NCI-H460 (cell line): ENCODE results near the gene TANGO6. TPM values are rescaled to one million over a fixed set of nuclear protein-coding genes. Genes with fewer than 3 reads are reported as not detected.

Experiments
- DNase-seq: peaks from one replicate; pipeline ENCODE4 v3.0.0-alpha.2; 2016; ENCODE audit warnings: low read depth; ENCODE audit errors: extremely low read depth
- total RNA-seq: library from RNA; depleted of rRNA; stranded (reverse); fragments of >200 nt; shearing (Covaris generic); gene quantifications from 2 replicates; pipeline ENCODE4 v1.2.3, GENCODE V29; 2014

The TANGO6 gene
- total RNA-seq, 1 experiment from 2014 or later, result 22.6 TPM

DNA sequence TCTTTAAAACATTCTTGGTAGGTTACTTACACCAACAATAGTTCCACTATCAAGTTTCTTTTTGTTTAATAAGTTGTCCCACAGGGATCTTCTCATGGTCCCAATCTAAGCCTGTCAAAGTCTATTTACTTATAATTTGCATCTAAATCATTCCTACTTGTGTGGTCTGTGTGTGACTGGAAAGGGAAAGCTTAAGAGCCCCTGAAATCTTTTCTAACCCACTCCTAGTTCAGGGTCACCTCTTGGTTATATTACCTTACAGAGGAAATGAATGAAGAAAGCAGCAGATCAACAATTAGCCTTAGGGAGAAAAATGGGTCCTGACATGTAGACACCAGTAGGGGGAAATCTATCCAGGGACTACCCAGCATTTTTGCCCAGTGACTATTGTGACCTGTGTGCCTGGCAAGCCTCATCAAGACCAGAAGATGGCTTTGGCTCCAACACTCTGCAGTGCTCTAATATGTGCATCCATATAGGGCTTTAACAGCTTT lies 151.7 kb downstream of the TANGO6 start:
- DNase-seq, result no peak

DNA sequence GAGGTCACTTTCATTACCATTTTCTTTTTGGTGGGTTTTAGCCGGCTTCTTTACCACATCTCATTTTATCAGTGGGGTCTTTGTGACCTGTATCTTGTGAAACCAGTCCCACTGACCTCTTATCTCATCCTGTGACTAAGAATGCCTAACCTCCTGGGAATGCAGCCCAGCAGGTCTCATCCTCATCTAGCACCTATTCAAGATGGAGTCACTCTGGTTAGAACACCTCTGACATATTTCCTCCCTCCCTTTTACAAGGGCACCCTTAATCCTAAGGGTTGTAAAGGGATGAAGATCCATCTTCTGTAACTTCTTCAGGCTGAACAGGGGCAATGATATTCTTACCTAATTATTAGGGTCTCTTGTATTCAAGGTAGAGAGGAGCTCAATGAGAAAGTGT lies 154.2 kb downstream of the TANGO6 start:
- no peak for DNase-seq

DNA sequence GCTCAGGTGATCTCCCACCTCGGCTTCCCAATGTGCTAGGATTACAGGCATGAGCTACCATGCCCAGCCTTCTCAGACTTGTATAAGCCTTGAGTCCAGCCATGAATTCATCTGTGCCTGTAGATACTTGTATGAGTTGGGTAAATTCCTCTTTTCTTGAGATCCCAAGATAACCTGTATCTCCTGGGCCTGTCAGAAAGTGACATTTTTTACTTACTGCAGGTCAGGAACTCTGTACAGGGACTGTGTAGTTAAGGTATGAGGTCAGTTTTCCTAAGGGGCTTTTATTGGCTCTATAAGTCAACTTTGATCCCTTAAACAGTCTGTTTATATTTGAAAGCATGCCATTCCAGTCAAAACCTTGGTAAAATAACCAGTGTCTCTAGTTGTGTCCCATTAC lies 155.8 kb downstream of the TANGO6 start:
- DNase-seq, result no peak

DNA sequence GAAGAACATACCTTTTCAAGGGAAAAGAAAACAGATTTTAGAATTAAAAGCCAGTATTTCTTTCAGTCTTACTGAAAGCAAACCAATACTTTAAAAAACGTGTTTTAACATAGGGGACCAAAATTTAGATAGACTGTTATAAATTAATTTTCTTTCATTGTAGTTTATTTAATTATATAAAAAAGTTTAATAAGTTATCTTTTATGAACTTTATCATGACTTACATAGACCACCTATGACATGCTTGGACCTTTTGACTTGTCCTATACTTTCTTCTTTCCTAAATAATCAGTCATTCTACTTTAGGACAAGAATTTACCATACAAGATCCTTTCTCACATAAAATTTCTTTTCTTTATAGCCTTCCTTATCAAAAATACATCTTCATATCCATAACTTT lies 160.2 kb downstream of the TANGO6 start:
- no peak for DNase-seq

DNA sequence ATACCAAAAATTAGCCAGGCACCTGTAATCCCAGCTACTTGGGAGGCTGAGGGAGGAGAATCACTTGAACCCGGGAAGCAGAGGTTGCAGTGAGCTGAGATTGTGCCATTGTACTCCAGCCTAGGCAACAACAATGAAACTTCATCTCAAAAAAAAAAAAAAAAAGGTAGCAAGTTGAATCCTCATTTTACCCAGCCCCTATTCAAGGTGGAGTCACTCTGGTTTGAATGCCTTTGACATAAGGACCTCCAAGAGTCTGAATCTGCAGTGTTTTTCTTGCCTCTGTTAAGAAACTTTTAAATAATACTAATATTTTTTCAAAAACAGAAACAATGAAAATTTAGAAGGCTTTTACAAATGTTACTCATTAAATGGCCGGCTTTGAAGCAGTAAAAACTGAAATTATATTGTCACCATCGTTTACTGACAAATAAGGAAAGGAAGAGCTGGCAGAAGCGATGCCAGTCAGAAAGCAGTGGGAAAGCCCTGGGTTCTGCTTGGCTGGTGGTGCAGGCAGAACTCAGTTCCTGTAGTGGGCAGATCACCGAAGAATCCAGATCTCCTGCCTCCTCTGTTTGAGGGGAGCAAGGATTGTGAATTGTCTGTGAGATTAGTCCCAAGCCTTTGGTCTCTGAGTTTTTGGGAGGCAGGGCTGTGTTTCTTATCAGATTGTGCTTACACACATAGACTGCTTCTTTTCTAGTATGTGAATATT lies 162.5 kb downstream of the TANGO6 start:
- no peak for DNase-seq

DNA sequence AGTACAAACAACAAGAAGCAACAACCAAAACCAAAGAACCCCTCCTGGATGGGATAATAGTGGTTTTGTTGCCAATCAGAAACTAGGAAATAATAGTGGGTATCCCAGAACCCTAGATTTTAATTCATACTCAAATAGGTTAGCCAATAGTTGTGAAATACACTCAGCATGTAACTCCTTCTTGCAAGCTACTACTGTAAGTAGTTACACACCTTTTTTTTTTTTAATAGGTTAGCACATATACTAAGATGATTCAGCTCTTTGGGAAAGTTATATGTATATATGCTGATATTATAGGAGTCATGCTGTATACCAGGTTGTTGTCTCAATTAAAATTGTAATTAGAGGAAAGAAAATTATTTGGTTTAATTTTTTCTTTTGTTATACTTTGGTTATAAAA lies 169.6 kb downstream of the TANGO6 start:
- DNase-seq, result no peak

DNA sequence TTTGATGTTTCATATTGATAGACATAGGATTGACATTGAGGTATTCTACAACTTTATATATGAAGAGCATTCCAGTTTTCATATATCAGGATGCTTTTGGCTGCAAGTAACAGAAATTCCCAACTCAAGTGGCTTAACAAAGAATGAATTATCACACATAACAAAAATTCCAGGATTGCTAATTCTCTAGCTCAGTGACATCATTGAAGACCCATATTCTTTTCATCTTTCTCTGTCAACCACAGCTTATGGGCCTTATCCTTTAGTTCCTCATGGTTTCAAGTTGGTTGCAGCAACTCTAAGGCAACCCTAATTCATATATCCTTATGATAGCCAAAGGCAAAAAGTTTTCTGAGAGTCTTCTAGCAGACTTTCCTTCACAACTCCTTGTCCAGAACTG lies 170.7 kb downstream of the TANGO6 start:
- DNase-seq, result no peak

DNA sequence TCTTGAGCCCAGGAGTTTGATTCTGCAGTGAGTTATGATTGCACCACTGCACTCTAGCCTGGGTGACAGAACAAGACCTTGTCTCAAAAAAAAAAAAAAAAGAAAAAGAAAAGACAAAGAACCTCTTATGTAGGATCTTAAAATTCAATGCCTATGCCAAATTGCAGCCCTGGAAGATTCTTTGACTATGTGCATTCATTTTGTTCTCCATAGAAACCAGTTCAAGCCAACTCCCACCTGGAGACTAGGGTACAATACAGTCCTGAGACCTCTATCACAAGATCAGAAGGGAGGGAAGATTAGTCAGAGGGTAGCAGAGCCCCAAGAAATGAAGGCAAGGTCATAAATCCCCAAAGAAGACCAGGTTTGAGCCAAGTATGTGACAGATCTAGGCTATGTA lies 171.5 kb downstream of the TANGO6 start:
- no peak for DNase-seq

DNA sequence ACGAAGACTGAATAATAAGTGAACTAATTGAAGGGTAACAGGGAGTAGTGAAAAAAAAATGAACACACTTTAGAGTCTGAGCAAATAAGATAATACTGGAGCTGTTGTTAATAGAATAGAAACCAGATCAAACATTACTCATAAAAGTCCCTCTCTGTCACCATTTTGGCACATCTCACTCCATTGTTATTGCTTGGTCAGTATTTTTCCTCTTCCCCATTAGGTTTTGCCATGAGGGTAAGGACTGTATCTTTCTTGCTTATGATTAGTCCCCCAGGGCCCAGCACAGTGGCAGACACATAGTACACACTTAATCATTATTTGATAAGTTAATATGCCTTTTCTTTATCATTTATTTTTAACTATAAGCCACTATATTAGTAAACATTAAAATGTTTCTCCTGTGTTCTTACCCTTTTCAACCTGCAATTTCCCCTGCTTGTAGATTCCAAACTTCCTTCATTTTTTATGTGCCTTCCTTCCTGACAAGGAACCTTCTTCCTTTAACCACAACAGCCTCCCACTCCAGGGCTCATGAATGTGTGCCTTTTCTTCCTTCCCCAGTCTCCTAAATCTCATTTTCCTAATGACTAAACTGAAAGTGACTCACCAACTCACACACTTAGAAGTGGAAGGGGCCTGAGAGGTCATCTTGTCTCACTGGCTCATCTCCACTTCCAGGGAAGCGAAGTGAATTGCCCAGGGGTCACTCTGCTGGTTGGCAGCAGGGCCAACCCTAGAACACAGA lies 173.9 kb downstream of the TANGO6 start:
- DNase-seq, result no peak

DNA sequence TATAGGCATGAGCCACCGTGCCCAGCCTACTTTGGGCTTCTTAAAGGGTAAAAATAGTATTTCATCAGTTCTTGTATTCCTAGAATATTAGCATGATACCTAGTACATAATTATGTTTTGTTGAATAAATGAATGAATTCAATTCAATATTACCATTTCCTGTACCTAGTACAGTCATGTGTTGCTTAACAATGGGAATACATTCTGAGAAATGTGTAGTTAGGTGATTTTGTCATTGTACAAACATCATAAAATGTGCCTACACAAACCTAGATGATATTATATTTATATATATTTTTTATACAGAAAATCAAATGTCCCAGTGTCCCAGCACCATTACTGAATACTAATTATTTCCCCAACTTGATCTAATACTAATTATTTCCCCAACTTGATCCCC lies 176.5 kb downstream of the TANGO6 start:
- no peak for DNase-seq

DNA sequence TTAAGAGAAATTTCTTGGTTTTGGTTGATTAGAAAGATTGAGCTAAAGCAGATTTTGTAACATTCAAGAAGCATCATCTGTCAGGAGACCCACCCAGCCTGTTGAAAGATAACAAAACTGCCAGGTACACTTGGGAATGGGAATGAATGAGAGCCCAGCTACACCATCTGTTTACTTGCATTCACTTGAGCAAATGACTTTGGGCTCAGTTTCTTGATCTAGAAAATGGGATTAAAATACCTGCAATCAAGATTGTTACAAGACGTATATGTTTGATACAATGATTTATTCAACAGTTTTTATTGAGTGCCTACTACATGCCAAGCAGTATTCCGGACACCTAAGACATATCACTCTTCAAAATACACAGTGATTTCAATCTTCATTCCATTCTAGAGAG lies 185.8 kb downstream of the TANGO6 start:
- no peak for DNase-seq

DNA sequence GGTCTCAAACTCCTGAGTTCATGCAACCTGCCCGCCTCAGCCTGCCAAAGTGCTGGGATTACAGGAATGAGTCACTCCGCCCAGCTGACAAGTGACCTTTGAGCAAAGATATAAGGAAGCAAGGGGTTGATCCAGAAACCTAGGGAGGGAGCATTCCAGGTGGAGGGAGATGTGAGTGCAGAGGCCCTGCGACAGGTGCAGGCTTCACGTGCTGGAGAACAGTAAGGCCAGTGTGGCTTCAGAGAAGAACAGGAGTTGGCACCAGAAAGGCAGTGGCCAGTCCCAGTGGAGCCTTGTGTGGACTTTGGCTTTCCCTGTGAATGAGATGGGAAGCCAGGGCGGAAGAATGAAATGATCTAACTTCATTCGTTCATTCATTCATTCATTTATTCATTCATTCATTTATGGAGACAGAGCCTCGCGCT lies 188.6 kb downstream of the TANGO6 start:
- no peak for DNase-seq

DNA sequence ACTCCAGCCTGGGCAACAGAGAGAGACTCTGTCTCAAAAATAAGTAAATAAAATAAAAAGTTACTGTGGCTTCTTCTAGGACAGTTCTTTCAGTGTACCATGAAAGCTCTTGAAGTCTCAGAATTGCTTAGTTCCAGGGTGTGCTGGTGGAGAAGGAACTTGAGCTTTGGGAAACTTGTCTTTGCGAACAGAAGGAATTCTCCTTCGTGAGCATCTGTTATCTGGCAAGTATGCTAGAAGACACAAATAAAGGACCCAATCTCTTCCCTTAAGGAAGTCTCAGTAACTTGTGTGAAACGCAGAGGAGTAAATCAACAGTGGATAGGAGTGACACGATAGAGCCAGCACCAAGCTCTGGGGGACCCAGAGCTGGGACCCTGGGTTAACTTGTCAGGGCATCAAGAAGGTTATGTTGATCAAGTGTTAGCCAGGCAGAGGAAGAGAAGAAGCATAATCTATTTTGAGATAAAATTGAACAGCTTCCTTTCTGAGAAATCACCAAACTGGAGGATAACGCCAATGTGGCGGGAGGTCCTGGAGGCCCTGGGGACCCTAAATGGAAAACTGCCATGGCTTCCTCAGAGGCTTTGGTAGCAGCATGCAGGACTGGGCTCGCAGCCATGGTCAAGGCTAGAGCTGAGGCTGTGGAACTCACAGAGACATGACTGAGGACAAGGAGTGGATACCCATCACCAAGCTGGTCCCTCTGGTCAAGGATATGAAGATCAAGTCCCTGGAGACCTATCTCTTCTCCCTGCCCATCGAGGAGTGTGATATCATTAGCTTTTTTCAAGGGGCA lies 190.0 kb downstream of the TANGO6 start:
- DNase-seq, result no peak

DNA sequence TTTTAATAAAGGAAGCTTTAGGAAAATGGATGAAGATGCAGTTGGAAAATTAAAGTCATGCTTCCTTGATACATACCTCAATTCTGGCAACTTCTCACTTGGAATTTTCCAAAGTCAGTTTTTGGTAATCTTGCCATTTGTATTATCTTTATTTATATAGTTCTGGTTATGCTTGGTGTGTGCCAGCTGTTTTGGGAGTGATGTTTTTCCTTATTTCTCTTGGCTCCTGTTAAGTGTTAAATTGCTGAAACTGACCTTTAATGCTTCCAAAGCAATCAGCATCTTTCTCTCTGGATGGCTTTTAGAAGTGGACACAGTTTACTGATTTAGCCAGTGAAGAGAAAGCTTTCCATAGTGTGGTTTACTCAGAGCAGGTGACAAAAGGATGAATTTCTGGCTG lies 192.0 kb downstream of the TANGO6 start:
- DNase-seq, result no peak

DNA sequence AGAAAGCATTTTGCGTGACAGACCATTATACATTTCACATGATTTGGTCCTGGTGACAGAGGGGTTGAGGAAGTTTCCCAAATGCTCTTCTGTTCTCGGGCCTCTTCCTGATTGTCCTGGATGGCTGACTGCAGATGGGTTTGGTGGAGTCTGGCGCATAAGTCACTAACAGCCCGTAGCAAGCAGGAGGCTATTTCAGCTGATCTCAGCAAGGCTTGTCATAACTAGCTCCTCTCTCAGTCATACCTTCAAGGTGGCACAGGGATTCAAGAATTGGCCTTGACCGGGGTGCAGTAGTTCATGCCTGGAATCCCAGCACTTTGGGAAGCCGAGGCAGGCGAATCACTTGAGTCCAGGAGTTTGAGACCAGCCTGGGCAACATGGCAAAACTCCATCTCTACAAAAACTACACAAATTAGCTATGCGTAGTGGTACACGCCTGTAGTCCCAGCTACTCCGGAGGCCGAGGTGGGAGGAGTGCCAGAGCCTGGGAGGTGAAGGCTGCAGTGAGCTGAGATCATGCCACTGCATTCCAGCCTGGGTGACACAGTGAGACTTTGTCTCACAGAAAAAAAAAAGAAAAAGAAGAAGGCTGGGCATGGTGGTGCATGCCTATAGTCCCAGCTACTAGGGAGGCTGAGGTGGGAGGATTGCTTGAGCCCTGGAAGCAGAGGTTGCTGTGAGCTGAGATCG lies 193.2 kb downstream of the TANGO6 start:
- no peak for DNase-seq

DNA sequence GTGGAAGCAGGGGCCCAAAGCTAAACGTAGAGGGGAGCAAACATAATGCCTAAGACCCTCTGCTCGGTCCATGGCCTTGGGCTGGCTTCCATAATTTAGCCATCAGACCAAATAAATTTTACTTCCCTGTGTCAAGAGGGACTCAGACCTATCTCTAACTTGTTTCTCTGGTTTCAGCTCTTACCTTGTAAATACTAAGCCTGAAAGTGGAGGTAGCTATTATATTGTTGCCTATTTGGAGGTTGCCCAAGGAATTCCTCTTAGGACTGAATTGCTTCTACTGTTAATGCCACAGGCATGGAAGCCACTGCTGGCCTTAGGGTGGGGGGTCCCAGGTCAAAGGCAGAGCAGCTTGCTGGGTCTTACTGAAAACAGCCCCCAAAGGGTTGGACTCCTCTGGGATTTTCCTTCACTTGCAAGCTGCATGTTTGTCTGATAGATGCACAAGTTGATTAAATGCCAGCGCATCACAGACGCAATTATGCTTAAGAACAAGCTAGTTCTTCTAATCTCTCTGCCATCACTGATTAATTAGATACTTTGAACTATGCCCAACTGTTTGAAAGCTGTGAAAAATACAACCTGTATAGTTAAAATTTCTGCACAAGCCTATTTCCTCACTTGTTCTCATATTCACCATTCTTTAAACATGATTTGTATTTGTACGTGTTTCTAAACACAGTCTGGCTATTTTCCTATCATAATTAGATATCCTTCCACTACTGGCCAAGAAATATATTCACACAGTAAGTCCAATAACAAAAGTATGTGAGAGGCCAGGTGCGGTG lies 194.2 kb downstream of the TANGO6 start:
- DNase-seq, result no peak

DNA sequence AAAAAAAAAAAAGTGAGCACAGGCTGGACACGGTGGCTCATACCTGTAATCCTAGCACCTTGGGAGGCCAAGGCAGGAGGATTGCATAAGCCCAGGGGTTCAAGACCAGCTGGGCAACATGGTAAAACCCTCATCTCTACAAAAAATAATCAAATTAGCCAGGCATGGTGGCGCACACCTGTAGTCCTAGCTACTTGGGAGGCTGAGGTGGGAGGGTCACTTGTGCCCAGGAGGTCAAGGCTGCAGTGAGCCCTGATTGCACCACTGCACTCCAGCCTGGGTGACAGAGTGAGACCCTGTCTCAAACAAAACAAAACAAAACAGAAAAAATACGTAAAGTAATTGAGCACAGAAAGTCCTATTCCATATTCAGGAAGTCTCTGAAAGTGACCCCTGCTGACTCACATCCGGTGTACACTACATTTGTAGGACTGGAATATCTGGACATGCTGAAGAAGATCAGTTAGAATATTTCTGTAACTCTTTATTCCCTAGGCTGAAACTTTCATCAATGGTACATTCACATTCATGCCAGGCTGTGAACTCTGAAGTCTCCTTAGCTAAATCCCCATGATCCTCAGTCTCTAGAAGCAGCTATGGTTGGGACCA lies 196.1 kb downstream of the TANGO6 start:
- DNase-seq, result no peak

DNA sequence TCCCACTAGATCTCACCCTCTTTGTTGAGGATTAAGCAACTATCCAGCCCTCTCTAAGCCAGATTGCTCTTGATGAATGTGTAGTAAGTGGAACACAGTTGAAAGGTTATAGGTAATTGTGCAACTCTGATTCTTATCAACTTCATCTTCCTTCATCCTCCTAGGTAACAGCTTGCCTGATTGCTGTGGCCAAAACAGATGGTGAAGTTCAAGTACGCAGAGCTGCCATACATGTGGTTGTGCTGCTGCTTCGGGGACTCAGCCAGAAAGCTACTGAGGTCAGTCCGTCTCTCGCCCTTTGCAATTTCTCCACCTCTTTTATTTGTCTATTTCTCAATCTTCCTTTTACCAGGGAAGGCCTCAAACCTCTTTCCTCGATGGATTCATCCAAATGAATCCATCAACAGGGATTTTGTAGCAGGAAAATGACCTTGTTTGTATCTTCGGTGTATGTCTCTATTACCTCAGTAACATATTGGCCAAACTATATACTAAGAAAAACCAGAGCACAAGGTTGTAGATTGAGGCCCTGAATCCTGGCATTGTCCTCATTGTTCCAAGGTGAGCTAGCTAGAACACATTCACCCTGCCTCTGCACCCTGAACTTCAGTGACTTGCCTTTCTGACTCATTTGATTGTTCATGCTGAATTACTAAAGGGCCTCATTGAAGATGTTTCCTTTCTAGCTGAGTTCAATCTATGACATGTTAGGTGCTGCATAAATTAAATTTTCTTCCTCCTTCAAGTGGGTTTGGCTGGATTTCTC lies 197.0 kb downstream of the TANGO6 start:
- DNase-seq, result no peak
